Stimulated activated CD4-positive, alpha-beta T cell treated with anti-CD3 and anti-CD28 coated beads, Interleukin-12 subunit alpha, Interleukin-12 subunit beta, amount 100 ng/mL, for 4 hours (primary cell): ENCODE results near the gene COPS9.

ENCODE experiments used
- DNase-seq: peaks from one replicate; pipeline ENCODE4 v3.0.0-alpha.2; 2020

Gene COPS9

DNA sequence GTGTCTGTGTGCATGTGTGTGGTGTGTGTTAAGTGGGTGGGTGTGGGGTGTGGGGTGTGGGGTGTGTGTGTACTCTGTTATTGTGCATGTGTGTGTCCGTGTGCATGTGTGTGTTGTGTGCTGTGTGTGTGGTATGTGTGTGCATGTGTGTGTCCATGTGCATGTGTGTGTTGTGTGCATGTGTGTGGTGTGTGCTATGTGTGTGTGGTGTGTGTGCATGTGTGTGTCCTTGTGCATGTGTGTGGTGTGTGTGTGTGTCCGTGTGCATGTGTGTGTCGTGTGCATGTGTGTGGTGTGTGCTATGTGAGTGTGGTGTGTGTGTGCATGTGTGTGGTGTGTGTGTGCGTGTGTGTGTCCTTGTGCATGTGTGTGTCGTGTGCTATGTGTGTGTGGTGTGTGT is 11.3 kb upstream of the COPS9 start:
- DNase-seq = no peak

DNA sequence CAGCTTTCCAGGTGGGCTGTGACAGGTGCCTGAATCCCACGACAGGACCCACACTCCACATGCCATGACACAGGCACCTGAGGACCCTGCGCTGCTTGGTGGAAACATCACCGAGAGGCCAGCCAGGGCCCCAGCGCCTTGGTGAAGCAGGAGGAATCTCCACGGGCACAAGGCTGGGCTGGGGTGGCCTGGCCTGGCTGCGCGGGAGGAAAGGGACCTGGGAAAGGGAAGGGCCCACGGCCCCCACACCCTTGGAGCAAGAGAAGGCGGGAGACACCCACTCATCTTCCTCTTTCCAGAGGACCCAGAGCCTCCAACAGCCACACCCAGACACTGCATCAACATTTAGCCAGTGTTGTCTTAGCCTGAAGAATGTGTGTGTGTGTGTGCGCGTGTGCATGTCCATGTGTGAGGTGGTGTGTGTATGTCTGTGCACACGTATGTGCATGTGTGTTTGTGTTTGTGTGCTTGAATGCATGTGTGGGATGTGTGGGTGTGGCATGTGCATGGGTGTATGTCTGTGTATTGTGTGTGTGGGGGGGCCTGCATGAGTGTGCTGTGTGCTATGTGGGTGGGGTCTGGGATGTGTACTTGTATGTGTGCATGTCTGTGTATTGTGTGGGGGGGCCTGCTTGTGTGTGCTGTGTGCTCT is 10.6 kb upstream of the COPS9 start:
- DNase-seq = no peak

GRCh38 chr2:240146141-240146561 is 10.0 kb upstream of the COPS9 start:
- DNase-seq = no peak

DNA sequence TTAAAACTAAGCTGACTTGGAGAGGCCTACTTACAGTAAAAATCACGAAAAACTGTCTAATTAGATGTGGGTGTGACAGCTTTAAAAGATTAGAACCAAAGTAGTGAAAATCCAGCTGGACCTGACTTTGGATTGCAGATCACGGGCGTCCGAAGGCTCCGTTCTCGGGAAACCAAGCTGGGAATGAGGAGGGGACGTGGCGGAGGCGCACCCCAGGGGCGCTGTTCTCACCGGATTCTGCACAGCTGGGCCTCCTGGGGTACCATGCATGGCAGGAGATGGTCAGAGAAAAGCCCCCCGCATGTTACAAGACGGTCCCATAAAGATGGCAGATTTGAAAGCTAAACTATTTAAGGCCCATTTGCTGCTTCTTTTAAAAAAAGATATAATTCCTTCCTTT is 9.4 kb upstream of the COPS9 start:
- no peak for DNase-seq

DNA sequence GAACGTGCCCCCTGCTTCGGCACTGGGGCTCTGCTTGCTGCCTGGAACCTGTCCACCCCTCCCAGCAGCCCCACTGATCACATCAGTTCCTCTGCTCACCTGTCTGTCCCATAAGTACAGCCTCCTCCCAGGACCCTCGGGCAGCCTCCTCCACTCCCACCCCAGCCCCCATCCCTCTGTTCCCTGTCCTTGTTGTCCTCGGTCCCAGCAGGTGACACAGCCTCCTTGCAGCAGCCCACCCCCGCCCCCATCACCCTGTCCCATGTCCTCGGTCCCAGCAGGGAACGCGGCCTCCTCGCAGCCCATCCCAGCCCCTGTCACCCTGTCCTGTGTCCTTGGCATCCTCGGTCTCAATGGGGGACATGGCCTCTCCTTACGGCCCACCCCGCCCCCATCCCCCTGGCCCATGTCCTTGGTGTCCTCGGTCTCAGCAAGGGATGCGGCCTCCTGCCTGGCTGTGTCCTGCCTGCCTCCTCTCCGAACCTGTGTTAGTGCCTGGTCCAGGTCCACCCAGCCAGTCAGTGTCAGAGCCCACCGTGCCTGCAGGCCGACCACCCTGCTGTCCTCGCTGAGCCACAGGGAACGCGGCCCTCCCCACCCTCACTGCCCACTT is 8.7 kb upstream of the COPS9 start:
- DNase-seq = no peak

DNA sequence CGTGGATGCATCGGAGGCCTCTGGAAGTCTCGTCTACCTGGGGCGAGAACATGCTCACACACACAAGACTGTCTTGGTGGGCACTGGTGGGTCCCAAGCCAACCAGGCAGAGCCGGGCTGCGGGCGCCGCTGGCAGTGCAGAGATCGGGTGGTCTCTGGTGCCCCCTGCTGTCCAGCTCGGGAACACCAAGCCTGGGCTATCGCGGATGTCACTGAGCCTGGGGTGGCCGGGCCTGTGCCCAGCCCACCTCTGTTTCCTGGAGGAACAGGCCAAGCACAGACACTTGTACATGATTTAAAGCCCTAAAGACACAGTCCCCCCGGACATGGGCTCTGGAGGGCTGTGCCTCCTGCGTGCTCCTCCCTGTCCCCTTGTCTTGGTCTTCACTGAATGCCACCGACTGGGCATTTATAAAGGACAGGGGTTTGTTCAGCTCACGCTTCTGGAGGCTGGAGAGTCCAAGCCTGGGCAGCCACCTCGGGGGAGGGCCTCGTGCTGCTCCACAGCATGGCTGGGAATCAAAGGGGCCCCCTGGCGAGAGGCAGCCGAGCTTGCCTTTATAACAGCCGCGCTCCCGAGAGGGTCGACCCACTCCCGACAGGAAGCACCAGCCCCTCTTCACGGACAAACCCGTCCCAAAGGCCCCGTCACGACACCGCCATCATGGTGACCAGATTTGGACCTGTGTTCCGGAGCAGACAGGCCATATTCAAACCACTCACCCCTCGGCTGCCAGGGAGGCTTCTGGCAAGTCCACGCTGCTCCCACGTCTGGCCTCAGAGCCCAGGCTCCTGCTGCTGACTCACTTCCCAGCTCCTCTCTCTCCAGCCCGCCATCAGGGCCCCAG is 7.9 kb upstream of the COPS9 start:
- DNase-seq = peak; percentile 82

DNA sequence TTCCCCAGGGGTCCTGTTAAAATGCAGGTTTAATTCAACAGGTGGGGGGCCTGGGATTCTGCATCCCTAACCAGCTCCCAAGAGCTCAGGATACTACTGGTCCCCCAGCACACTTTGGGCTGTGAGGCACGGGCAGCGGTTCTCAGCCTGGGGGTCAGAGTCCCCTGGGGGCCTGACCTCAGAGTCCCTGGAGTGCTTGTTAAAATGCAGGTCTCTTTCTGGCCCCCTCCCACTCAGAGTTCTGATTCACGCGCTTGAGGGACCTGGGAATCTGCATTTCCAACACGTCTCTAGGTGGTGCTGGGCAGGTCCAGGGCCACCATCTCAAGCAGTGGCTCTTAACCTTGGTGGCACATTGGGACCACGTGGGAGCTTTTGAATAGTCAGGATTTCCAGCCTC is 7.2 kb upstream of the COPS9 start:
- no peak for DNase-seq

- DNase-seq = no peak
These were observed 6.8 kb upstream of the COPS9 start for GRCh38 chr2:240142859-240143258.

DNA sequence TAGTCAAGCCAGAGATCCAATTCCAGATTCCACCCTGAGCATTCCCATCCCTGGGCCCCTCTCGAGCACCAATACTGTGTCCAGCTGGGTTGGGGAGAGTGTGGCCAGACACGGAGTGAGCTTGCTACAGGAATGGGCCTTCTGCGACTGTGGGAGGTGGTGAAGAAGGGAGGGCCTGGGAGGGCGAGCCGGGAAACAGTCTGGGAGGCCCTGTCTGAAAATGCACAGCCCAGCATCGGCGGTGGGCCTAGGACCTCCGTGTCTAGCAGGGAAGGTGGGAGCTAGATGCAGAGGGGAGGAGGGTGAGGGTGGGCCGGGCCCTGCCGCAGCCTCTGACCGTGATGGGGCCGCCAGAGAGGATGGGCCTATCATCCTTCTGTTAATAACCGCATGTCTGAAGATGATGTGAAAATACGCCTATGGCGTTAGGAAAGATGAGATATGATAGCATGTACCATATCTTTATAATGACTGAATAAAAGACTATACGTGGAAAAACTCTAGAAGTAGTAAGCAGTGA is 6.2 kb upstream of the COPS9 start:
- DNase-seq = no peak

GRCh38 chr2:240141736-240142135 is 5.6 kb upstream of the COPS9 start:
- DNase-seq = no peak

GRCh38 chr2:240140920-240141319 is 4.8 kb upstream of the COPS9 start:
- DNase-seq = no peak

- DNase-seq = no peak
These were observed 4.4 kb upstream of the COPS9 start, which contains the start of gene OTOS for GRCh38 chr2:240140511-240140910. TSS of gene OTOS (minus strand) at chr2:240140658. CDS start at chr2:240140326, 332 bp downstream.

DNA sequence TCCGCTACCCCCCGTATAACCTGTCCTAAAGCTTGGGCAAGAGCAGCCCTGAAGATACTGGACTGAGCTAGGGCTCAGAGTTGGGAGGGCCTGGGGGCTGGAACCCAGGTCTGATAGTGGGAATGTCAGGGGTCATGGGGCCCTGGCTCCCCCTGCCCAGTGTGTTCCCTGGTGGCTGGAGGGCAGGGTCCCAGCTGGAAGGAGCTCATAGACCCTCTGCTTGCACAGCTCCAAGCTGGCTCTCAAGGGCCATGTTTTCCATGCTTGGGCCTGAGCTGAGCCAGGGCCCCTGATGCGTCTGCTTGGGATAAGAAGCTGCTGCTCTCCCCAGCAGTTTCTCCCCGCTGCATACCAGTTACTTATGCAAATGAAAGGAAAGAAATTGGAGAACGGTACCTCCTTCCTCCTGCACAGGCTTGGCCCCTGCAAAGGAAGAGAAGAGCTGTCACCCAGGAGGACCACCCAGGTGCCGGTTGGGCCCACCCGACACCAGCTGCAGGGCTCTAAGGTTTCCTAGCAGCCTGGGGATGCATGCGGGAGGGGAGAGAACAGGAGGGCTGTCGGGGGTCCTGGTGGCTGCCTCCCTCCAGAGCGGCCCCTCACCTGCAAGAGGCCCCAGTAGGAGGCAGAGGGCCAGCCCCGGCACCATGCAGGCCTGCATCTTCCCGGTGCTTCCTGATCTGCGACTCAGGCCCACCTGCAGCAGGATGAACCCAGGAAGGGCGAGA is 3.7 kb upstream of the COPS9 start:
- DNase-seq = no peak

- no peak for DNase-seq
These were observed 2.9 kb upstream of the COPS9 start for GRCh38 chr2:240139011-240139441.

GRCh38 chr2:240138254-240138984 is 2.3 kb upstream of the COPS9 start:
- no peak for DNase-seq

GRCh38 chr2:240137596-240138253 is 1.6 kb upstream of the COPS9 start:
- no peak for DNase-seq

DNA sequence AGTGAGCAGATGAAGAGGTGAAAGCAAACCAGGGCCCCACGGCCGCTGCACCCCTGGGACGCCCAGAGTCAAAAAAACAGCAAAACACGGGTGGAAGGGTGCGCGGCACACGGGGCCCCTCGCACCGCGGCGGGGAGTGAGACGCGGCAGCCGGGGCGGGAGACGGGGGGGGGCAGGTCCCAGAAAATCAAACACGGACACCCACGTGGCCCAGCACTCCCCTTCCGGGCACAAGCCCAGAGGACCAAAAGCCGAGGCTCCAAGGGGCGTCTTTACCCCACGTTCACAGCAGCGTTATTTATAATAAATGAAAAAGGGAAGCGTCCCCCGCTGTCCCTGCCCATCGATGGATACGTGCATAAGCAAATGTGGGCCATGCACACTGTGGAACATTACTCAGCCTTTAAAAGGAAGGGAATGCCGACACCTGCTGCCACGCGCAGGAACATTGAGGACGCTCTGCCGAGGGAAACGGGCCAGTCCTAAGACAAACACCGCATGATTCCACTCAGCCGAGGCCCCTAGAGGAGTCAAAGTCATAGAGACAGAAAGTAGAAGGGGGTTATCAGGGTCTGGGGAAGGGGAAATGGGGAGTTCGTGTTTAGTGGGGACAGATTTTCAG is 677 bp upstream of the COPS9 start:
- DNase-seq = peak; percentile 34

GRCh38 chr2:240135706-240136012 is 446 bp downstream of the COPS9 start:
- no peak for DNase-seq

- DNase-seq = no peak
These were observed 1.1 kb downstream of the COPS9 start for GRCh38 chr2:240134956-240135520.

DNA sequence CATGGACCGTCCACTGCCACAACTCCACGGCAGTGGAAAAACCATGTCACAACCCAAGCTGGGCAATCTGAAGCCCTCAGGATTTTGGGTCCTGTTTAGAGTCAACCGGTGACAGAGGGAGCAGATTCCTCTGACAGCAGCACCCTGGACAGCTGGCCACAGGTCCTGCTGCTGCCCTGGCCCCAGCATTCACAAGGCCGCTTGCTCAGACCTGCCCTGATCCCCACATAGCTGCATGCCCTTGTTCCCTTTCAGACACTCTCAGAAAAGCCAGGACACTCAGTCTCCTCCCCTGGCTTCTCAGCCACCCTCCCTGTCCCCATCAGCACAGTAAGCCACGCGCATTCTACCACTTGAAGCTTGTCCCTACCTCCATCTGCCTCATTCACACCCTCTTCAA is 1.6 kb downstream of the COPS9 start:
- no peak for DNase-seq

- DNase-seq = no peak
These were observed 2.7 kb downstream of the COPS9 start for GRCh38 chr2:240133401-240133800.
